Measurements from ENCODE around the gene FAM13B.

- TF ChIP-seq, protein P1, sequence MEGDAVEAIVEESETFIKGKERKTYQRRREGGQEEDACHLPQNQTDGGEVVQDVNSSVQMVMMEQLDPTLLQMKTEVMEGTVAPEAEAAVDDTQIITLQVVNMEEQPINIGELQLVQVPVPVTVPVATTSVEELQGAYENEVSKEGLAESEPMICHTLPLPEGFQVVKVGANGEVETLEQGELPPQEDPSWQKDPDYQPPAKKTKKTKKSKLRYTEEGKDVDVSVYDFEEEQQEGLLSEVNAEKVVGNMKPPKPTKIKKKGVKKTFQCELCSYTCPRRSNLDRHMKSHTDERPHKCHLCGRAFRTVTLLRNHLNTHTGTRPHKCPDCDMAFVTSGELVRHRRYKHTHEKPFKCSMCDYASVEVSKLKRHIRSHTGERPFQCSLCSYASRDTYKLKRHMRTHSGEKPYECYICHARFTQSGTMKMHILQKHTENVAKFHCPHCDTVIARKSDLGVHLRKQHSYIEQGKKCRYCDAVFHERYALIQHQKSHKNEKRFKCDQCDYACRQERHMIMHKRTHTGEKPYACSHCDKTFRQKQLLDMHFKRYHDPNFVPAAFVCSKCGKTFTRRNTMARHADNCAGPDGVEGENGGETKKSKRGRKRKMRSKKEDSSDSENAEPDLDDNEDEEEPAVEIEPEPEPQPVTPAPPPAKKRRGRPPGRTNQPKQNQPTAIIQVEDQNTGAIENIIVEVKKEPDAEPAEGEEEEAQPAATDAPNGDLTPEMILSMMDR (IDR thresholded peaks at IDR 0.05; ENCODE audit: low read length), result no peak
- TF ChIP-seq EZH2 (IDR thresholded peaks at IDR 0.05; ENCODE audit: borderline replicate concordance, low read length), result no peak
Observed at GRCh38 chr5:138022912-138023311, 10.0 kb downstream of the FAM13B start.

Measured in OCI-LY1 (cell line).